ENCODE measurements around the gene CHRNE. TPM values are rescaled to one million over a fixed set of nuclear protein-coding genes. Genes with fewer than 3 reads are reported as not detected.
A peak's percentile ranks its signal among the peaks of the same experiment; 100 is the strongest.

CHRNE gene
- total RNA-seq, 2 donors from 2014 or later, result 0.27 TPM; not detected in 1

DNA sequence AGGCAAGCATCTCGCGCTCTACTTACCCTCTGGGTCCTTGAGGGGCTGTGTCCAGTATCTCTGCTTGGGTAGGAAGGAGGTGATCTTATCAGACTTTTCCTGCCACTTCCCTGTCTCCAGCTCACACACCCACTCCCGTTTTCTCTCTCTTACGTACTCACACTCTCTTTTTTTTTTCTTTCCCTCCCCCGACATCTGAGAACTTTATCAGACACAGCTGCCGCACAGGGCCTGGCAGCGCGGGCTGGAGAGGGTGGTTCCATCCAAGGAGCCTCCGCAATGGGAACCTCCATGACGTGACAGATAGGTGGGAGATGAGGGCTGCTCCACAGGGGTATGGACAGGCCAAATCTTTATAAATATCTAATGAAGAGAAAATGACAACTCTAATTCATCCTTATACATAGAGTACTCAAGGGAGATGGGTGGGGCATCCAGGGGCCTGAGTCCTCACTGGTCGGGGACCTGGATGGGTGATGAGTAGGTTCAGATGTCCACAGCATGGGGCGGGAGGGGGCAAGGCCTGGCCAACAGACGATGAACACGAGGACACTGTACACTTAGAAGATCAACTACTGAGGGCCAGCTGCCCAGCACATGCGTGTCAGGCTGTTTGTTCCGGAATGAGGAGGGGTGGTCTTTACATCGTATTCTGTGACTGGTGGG, 46.5 kb downstream of the CHRNE start:
- no peak for DNase-seq (ENCODE audit: low spot score in 2 of 2)
- H3K36me3 Mint-ChIP-seq, result peaks cover 0 to 7% of the 10 kb centered on the region in 2 donors
- H3K9me3 Mint-ChIP-seq, result peaks cover 6% of the 10 kb centered on the region in 2 donors
- peak overlapping the region; percentile 5 to 8 for H3K27ac Mint-ChIP-seq
- no peak for ATAC-seq

DNA sequence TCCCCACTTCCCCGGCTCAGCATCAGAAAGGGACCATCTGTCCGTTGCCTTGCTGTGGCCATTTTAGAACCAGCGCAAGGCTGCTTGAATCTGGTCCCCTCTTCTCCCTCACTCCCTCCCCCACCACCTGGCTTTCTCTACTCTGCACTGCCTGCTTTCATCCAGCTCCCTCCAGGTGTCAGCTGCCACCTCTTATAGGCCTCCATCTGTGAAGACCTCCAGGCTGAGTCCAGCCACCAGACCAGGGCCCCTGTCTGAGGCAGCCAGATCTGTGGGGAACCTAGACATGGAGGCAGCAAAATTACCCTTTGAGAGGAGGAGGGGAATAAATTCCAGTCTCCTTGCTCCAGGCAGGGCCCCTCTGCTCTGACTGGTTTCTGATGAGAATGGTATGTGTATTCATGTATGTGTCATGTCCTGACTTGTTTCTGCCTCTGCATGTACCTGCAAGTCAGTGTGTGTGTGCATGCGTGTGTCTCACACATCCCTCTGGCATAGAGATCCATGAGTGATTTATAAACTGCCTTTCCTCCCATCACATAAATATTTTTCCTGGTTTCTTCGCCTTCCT, 48.7 kb downstream of the CHRNE start:
- no peak for ATAC-seq

GRCh38 chr17:4853208-4853671, 49.7 kb downstream of the CHRNE start:
- peak in 1 of 2 donors; percentile 50 for ATAC-seq

More for the DNA sequence above, 48.7 kb downstream of the CHRNE start:
- Mint-ChIP-seq H3K9me3 (peaks cover 6% of the 10 kb centered on the region in 2 donors), H3K36me3 (peaks cover 0 to 7% of the 10 kb centered on the region in 2 donors), H3K27ac (peak overlapping the region; percentile 20 to 38)
- DNase-seq (ENCODE audit: low spot score in 2 of 2), result no peak

DNA sequence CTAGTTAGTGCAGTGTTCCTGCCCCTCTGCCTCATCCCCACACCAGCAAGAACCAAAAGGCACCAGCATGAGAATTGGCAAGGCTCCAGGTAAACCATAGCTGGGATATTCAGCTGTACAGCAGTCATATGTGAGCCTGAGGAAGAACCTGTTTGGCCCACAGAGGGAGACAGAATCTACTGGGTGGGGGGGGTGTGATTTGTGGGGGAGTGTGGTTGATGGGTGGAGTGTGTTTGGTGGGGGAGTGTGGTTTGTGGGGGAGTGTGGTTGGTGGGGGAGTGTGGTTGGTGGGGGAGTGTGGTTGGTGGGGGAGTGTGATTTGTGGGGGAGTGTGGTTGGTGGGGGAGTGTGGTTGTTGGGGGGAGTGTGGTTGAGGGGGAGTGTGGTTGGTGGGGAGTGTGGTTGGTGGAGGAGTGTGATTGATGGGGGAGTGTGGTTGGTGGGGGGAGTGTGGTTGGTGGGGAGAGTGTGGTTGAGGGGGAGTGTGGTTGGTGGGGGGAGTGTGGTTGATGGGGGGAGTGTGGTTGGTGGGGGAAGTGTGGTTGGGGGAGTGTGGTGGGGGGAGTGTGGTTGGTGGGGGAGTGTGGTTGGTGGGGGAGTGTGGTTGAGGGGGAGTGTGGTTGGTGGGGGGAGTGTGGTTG, 50.2 kb downstream of the CHRNE start:
- Mint-ChIP-seq H3K27ac (peak overlapping the region in 1 of 2 donors; percentile 38), H3K9me3 (peaks cover 6% of the 10 kb centered on the region in 2 donors), H3K36me3 (peaks cover 0 to 7% of the 10 kb centered on the region in 2 donors)
- ATAC-seq, result no peak
- DNase-seq (ENCODE audit: low spot score in 2 of 2), result no peak

More at GRCh38 chr17:4853208-4853671, 49.7 kb downstream of the CHRNE start:
- Mint-ChIP-seq H3K27ac (no peak overlapping the region), H3K9me3 (peaks cover 6% of the 10 kb centered on the region in 2 donors), H3K36me3 (peaks cover 0 to 7% of the 10 kb centered on the region in 2 donors)
- DNase-seq (ENCODE audit: low spot score in 2 of 2), result no peak

DNA sequence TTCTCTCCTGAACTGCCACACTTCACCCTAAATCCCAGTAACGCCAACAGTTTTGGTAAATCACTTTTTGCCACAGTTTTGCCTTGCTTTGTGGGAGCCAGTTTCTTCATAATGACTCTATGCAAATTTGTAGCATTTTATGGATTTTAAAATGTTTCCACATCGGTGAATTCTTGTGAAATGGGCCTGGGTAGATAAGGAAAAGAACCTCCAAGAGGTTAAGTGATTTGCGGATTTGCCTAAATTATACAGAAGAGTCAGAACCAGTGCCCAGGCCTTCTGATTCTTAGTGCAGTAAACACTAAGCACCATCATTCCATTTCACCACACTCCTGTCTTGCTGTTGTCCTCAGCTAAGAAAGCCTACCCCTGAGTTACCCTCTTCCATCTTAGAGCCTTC, 51.8 kb downstream of the CHRNE start:
- no peak for ATAC-seq
- no peak for DNase-seq (ENCODE audit: low spot score in 2 of 2)
- Mint-ChIP-seq H3K9me3 (peaks cover 6% of the 10 kb centered on the region in 2 donors), H3K27ac (peak overlapping the region in 1 of 2 donors; percentile 62), H3K36me3 (peaks cover 0 to 7% of the 10 kb centered on the region in 2 donors)

DNA sequence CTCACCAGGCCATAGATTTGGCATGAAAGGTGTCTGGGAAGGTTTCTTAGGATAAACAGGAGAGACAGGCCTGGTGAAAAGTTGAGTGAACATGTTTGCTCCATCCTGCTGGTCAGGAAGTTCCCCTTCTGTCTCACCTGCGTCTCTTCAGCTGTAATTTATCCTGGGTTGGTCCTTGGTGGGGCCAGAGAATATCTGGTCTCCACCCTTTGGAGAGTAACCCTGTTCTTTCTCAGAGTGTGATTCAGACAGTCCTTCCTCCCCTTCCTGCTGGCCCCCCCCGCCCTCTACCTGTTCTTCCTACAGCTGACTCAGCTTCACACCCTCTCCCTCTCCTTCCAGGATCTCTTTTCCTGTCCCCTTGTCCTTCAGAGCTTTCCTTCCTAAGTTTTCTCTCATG, 52.7 kb downstream of the CHRNE start:
- no peak for ATAC-seq

DNA sequence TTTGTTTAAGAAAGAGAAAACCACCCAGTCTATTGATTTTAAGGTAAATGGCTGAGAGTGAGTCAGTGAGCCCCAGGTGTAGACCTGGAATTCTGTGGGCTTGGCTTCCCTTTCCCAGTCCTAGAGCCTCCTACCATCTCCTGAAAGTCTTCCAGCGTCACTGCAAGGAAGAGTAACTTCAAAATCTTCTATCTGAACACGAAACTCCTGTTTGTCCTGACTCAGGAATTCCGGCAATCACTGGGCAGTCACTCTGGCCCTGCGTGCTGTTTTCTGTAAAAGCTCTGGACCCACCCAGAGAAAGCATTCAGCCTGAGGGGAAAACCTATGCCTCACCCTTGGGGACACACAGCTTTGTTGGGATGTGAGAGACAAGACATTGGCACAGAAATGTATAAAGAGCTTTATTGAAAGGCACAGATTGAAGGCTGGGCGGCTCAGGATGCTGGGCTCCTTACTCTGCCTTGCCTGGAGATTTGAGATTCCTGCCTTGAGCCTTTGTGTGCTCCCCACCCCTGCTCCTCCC, 53.8 kb downstream of the CHRNE start:
- DNase-seq (ENCODE audit: low spot score in 2 of 2), result no peak
- Mint-ChIP-seq H3K36me3 (peaks cover 0 to 7% of the 10 kb centered on the region in 2 donors), H3K27ac (no peak overlapping the region), H3K9me3 (peaks cover 6% of the 10 kb centered on the region in 2 donors)
- ATAC-seq, result no peak

More for the DNA sequence above, 52.7 kb downstream of the CHRNE start:
- H3K27ac Mint-ChIP-seq, result peak overlapping the region in 1 of 2 donors; percentile 62
- no peak for DNase-seq (ENCODE audit: low spot score in 2 of 2)
- H3K9me3 Mint-ChIP-seq, result peaks cover 6% of the 10 kb centered on the region in 2 donors
- peaks cover 0 to 7% of the 10 kb centered on the region in 2 donors for H3K36me3 Mint-ChIP-seq

Other genes with a start within 250 kb of the CHRNE start
- gene PELP1, start 199.0 kb downstream of the CHRNE start, total RNA-seq, result 100 to 1,000 TPM in 1 of 2 donors, 10 to 100 TPM in 1; 99.1 to 126 TPM
- 100 to 1,000 TPM; 209 to 271 TPM for gene ARRB2, start 192.5 kb downstream of the CHRNE start, total RNA-seq
- 10 to 100 TPM; 22.8 to 24.5 TPM for gene MED11, start 171.7 kb downstream of the CHRNE start, total RNA-seq
- under 1 TPM; 0.29 to 0.36 TPM for gene ZMYND15, start 163.3 kb downstream of the CHRNE start, total RNA-seq
- gene CXCL16, start 163.2 kb downstream of the CHRNE start, total RNA-seq, result 1 to 10 TPM; 4.9 to 6.1 TPM
- gene TM4SF5, start 131.2 kb downstream of the CHRNE start, total RNA-seq, result not detected
- gene VMO1, start 116.7 kb downstream of the CHRNE start, total RNA-seq, result under 1 TPM in 1 of 2 donors, not detected in 1; 0.50 TPM
- not detected for gene GLTPD2, start 114.1 kb downstream of the CHRNE start, total RNA-seq
- 100 to 1,000 TPM; 133 to 135 TPM for gene PSMB6, start 106.9 kb downstream of the CHRNE start, total RNA-seq
- gene PLD2, start 95.9 kb downstream of the CHRNE start, total RNA-seq, result 10 to 100 TPM; 23.6 to 31.4 TPM
- gene MINK1, start 69.8 kb downstream of the CHRNE start, total RNA-seq, result 10 to 100 TPM; 83.0 to 84.9 TPM
- 1 to 10 TPM in 1 of 2 donors, under 1 TPM in 1; 0.59 to 2.9 TPM for gene C17orf107, start 3.6 kb downstream of the CHRNE start, total RNA-seq
- not detected for gene GP1BA, start 29.2 kb upstream of the CHRNE start, total RNA-seq
- 10 to 100 TPM; 69.4 to 89.1 TPM for gene SLC25A11, start 36.9 kb upstream of the CHRNE start, total RNA-seq
- gene RNF167, start 37.2 kb upstream of the CHRNE start, total RNA-seq, result 100 to 1,000 TPM; 188 to 241 TPM
- 1,000 to 10,000 TPM; 1,929 to 1,966 TPM for gene PFN1, start 45.4 kb upstream of the CHRNE start, total RNA-seq
- 10 to 100 TPM; 32.1 to 47.9 TPM for gene ENO3, start 48.0 kb upstream of the CHRNE start, total RNA-seq
- gene SPAG7, start 64.7 kb upstream of the CHRNE start, total RNA-seq, result 10 to 100 TPM; 70.3 to 94.6 TPM
- 10 to 100 TPM; 66.2 to 82.3 TPM for gene CAMTA2, start 84.6 kb upstream of the CHRNE start, total RNA-seq
- gene INCA1, start 94.4 kb upstream of the CHRNE start, total RNA-seq, result 1 to 10 TPM in 1 of 2 donors, under 1 TPM in 1; 0.53 to 2.6 TPM
- 10 to 100 TPM; 37.9 to 42.4 TPM for gene KIF1C, start 94.9 kb upstream of the CHRNE start, total RNA-seq
- gene SLC52A1, start 132.3 kb upstream of the CHRNE start, total RNA-seq, result under 1 TPM; 0.20 to 0.23 TPM
- 1 to 10 TPM in 1 of 2 donors, under 1 TPM in 1; 0.73 to 1.7 TPM for gene ZFP3, start 175.4 kb upstream of the CHRNE start, total RNA-seq
- gene ZNF232, start 208.8 kb upstream of the CHRNE start, total RNA-seq, result 10 to 100 TPM; 15.5 to 19.2 TPM
- under 1 TPM in 1 of 2 donors, not detected in 1; 0.18 TPM for gene USP6, start 212.9 kb upstream of the CHRNE start, total RNA-seq

Data from activated naive CD4-positive, alpha-beta T cell treated with anti-CD3 and anti-CD28 coated beads, Interleukin-2, amount 50 U/mL, for 72 hours (primary cell).